ENCODE results near the gene PPP1R3F.

DNA sequence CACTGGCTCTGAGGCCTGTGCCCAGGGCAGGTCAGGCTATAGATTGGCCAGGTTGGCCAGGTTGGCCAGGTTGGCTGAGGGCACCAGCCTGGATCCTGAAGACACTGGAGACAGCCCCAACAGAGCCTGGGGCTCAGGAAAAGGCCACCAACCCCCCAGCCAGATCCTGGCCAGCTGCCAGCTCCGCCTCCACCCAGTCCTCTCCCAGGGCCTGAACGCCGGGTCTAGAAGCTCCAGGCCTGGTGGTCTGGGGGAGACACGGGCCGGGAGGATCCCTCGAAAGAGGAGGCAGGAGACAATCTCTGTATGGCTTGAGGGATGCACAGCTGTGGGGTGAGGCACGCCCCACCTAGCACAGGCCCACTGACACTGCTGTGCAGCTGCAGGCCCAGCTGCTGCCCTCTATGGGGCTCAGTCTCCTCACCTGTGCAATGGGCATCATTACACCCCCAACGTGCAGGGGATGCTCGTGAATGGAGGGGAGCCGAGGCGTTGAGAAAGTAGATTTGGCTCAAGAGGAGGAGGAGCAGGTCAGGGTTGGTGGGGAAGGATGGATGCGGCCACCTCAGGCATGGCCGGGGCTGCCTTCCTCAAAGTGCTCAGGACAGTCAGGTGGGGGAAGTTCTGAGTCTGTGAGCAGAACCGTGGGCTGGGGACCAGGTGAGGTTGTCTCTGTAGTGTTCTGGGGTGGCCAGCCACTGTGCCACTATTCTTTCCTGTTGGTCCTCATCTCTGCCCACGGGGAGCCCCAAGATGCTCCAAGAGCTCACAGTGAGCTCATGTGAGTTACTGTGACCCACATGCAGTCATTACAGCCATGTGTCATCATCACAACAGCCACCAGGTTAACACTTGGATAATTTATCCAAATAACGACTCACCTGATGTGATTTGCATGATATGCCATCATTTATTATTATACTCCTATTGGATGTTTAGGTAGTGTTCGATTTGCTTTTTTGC, 23.1 kb downstream of the PPP1R3F start:
- TF ChIP-seq CTCF (IDR thresholded peaks at IDR 0.05; ENCODE audit: insufficient read depth, low read length, poor library complexity, severe bottlenecking) (no peak), EZH2phosphoT487 (conservative IDR thresholded peaks at IDR 0.05; ENCODE audit: low read length) (no peak)

Measured in SU-DHL-6 (cell line).